ENCODE results near the gene OCEL1.
"Not testable (repeated sequence)": the region's sequence is repeated elsewhere in the genome, so short reads cannot be mapped to it uniquely, and the experiment has no call there.

The OCEL1 gene, protein sequence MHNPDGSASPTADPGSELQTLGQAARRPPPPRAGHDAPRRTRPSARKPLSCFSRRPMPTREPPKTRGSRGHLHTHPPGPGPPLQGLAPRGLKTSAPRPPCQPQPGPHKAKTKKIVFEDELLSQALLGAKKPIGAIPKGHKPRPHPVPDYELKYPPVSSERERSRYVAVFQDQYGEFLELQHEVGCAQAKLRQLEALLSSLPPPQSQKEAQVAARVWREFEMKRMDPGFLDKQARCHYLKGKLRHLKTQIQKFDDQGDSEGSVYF

DNA sequence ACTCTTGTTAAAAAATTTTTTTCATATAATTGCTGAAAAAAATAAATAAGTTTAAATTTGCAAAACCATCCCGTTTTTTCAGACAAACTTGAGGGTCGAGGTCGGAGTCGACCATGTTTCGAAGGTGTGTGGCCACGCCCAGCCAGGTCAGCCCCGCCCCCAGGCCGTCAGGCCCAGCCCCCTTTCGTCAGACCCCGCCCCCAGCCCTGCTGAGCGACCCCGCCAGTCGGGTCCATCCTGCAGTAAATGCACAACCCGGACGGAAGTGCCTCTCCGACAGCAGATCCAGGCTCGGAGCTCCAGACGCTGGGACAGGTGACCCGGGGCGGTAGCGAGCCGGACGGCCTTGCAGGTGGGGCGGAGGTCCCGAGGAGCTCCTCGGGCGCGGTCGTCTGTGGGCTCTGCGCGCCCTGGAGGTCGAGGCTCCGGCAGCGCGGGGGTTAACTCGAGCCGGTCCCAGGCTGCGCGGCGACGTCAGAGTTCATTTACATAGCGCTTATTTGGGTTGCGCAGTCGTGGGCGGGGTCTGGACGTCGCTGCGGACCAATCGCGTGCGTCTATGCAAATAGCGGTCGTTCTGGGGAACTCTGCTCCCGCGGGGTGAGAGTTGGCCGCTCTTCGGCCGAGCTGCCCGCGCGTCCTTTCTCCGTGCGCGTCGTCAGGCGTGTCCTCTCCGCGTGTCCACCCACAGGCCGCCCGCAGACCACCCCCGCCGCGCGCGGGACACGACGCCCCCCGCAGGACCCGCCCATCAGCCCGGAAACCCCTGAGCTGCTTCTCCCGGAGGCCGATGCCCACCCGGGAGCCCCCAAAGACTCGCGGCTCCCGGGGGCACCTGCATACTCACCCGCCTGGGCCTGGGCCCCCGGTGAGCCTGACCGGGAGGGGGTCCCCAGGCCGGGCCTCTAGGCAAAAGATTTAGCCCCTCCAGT is at the start of gene OCEL1:
Gene OCEL1, plus strand, starts transcription at position 225 of the 932 bp plus-strand sequence. Its CDS starts 22 bp downstream, at position 247.
- H3K4me1 Mint-ChIP-seq: peaks cover 9% of the 10 kb centered on the region
- peak; percentile 92 to 97 for DNase-seq (ENCODE audit: low spot score in 2 of 2)
- peak within 1 kb of the TSS; percentile 87 for H3K27ac Mint-ChIP-seq
- H3K4me3 Mint-ChIP-seq: peak within 1 kb of the TSS; percentile 80
- H3K36me3 Mint-ChIP-seq: peaks cover 11% of the 10 kb centered on the region
- H3K9me3 Mint-ChIP-seq: no peaks in the 10 kb centered on the region
- ATAC-seq: peak; percentile 96

DNA sequence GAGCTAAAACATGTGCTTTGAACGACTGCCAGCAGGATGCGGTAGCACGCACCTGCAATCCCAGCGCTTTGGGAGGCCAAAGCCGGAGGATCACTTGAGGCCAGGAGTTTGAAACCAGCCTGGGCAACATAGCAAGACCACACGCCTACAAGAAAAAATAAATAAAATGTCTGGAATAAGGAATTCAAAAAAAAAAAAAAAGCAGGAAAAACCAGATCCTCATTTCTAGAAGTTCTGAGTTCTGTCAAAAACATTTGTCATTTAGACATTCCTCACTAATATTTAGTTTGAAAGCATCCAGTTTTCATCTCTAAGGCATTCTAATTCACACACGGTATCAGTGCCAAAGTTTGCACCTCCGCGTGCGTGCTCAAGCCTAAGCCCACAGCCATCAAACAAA is 47.7 kb upstream of the OCEL1 start:
- H3K4me3 Mint-ChIP-seq: no peak overlapping the region
- no peaks in the 10 kb centered on the region for H3K36me3 Mint-ChIP-seq
- ATAC-seq (no peak), DNase-seq (ENCODE audit: low spot score in 2 of 2) (no peak)
- H3K9me3 Mint-ChIP-seq: no peaks in the 10 kb centered on the region
- H3K27ac Mint-ChIP-seq: no peak overlapping the region
- peaks cover 17% of the 10 kb centered on the region for H3K4me1 Mint-ChIP-seq

DNA sequence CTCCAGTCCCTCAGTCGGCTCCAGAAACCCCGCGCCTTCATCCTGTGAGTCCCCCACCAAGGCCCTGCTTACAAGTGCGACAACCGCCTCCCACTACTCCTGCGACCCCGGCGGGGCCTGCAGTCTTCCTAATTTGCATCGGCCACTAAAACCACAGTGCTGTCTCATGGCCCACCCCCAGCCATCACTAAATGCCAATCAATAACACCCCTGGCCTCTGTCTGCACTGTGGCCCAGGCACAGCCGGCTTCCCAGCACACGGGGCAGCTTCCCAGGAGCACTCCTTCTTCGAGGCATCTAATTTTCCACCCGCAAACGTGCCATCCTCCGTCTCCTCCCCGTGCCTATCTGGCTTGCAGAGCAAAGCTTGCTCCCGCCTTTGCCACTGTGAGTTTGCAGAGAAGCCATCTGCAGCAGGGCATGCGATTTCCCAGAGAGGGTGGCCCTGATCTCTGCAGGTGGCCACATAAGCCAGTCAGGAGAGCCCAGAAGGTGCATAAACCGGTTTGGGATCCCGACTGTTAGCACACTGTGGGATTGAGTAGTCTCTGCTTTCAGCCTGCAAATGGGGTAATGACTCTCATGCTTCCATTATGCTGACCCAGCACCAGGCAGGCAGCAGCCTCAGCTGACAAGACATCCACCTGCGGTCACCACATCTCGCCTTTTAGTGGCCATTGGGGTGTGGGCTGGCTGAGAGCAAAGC is 44.9 kb upstream of the OCEL1 start:
- Mint-ChIP-seq H3K36me3 (no peaks in the 10 kb centered on the region), H3K9me3 (no peaks in the 10 kb centered on the region), H3K4me3 (no peak overlapping the region), H3K27ac (peak overlapping the region; percentile 56), H3K4me1 (peaks cover 28% of the 10 kb centered on the region)
- DNase-seq (ENCODE audit: low spot score in 2 of 2) (no peak), ATAC-seq (no peak)

DNA sequence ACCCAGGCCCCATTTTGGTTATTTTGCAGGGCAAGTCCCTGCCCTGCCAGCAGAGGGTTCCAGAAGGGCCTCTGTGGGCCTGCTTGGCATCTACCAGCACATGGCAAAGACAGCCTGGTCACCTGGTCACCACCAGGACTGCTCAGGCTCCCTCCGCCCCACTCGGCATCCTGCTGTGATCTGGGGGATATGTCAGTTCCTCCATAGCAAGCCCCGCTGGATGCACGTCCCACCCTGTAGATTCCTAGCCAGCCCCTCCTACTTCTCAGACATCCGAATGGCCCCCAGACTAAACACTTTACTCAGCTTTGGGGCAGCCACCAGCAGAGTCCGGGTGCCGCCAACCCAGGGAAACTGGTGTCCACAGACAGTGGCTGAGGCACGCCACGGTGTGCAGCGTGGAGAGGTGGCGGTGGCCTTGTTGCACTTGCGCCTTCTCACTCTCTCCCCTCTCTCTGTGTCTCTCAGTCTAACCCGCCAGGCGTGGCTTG is 42.7 kb upstream of the OCEL1 start:
- Mint-ChIP-seq H3K4me1 (peaks cover 38% of the 10 kb centered on the region), H3K27ac (peak overlapping the region; percentile 98), H3K4me3 (peak overlapping the region; percentile 84), H3K36me3 (no peaks in the 10 kb centered on the region), H3K9me3 (no peaks in the 10 kb centered on the region)
- DNase-seq (ENCODE audit: low spot score in 2 of 2) (peak; percentile 14 to 66), ATAC-seq (peak; percentile 58)

DNA sequence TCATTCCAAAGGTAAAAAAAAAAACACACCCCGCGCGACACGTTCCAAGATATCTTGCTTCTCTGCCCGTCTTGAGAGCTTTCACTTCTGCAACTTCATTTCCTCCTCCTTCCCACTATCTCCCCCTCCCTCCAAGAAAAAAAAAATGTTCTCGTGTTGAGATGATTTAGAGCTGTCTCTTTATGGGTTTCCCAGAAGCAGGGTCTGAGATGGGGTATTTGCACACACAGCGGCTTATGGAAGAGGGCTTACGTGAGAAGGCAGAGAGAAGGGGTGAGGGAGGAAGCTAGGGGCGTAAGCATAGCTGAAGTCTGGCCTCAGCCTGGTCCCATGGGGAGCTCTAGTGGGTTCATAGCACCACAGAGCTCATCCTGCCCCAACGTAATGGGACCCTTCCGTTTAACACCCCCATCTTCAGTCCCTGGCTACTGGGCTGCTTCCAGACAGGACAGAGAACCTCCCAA is 42.1 kb upstream of the OCEL1 start:
- peak; percentile 74 for ATAC-seq
- no peaks in the 10 kb centered on the region for H3K36me3 Mint-ChIP-seq
- H3K9me3 Mint-ChIP-seq: no peaks in the 10 kb centered on the region
- no peak for DNase-seq (ENCODE audit: low spot score in 2 of 2)
- H3K4me1 Mint-ChIP-seq: peaks cover 38% of the 10 kb centered on the region
- peak overlapping the region; percentile 84 for H3K4me3 Mint-ChIP-seq
- H3K27ac Mint-ChIP-seq: peak overlapping the region; percentile 98

DNA sequence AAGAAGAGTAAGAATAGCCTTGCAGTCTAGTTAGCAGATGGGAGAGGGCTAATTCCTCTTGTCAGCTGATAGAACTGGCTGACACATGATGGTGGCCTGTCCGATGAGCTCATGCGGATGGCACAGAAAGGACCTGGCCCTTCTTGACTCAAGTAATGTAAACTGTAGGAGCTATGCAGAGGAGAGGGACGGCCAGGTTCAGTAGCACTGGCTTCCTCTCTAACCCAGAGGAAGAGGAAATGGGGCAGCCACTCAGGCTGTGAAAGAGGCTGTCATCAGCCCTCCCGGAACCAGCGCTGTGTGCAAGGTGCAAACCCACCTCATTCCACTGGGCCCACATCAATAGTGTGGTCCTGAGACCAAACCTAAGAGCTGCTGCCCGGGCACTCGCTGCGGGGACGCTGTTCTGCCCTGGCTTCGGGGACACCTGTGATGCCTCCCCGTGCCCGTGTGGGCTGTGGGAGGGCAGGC is 41.6 kb upstream of the OCEL1 start:
- peaks cover 38% of the 10 kb centered on the region for H3K4me1 Mint-ChIP-seq
- DNase-seq (ENCODE audit: low spot score in 2 of 2) (peak; percentile 30 to 75), ATAC-seq (peak; percentile 90)
- no peaks in the 10 kb centered on the region for H3K36me3 Mint-ChIP-seq
- H3K9me3 Mint-ChIP-seq: no peaks in the 10 kb centered on the region
- peak overlapping the region; percentile 98 for H3K27ac Mint-ChIP-seq
- H3K4me3 Mint-ChIP-seq: peak overlapping the region; percentile 84

DNA sequence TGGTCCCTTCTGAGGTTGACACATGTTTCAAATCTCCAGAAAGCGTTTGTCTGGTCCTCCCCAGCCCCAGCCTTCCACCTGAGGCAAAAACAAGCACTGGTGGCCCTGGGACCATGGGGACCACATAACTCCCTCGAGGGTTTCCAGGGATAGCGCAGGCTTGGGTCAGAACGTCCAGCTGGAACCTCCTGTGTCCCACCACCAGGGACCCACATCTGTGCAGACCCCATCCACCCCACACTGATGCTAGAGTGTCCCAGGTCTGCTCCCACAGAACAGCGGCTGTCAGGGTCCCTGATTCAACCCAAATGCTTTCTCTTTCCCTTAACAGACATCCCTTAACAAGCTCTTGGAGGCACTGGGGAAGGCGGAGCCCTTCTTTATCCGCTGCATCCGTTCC is 40.4 kb upstream of the OCEL1 start:
- DNase-seq (ENCODE audit: low spot score in 2 of 2) (no peak), ATAC-seq (no peak)
- H3K4me3 Mint-ChIP-seq: no peak overlapping the region
- H3K9me3 Mint-ChIP-seq: no peaks in the 10 kb centered on the region
- H3K4me1 Mint-ChIP-seq: peaks cover 38% of the 10 kb centered on the region
- H3K27ac Mint-ChIP-seq: peak overlapping the region; percentile 98
- no peaks in the 10 kb centered on the region for H3K36me3 Mint-ChIP-seq

DNA sequence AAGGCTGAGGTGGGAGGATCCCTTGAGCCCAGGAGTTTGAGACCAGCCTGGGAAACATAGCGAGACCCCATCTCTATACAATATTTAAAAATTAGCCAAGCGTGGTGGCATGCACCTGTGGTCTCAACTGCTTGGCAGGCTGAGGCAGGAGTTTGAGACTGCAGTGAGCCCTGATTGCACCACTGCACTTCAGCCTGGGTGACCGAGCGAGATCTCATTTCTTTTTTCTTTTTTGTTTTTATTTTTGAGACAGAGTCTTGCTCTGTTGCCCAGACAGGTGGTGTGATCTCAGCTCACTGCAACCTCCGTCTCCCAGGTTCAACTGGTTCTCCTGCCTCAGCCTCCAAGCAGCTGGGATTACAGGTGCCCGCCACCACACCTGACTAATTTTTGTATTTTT is 34.3 kb upstream of the OCEL1 start:
- not testable (repeated sequence) for H3K9me3 Mint-ChIP-seq; H3K4me3 Mint-ChIP-seq; H3K4me1 Mint-ChIP-seq; DNase-seq (ENCODE audit: low spot score in 2 of 2); H3K27ac Mint-ChIP-seq; ATAC-seq; H3K36me3 Mint-ChIP-seq

DNA sequence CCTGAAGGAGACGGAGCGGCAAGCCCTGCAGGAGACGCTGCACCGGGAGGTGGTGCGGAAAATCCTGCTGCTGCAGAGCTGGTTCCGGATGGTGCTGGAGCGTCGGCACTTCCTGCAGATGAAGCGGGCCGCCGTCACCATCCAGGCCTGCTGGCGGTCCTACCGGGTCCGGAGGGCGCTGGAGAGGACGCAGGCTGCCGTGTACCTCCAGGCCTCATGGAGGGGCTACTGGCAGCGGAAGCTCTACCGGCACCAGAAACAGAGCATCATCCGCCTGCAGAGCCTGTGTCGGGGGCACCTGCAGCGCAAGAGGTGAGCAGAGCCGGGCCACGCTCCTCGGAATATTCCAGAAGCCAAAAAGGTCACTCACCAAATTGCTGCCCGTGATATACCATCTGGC is 33.3 kb upstream of the OCEL1 start:
- Mint-ChIP-seq H3K4me1 (no peaks in the 10 kb centered on the region), H3K9me3 (no peaks in the 10 kb centered on the region), H3K27ac (no peak overlapping the region), H3K36me3 (no peaks in the 10 kb centered on the region), H3K4me3 (no peak overlapping the region)
- no peak for DNase-seq (ENCODE audit: low spot score in 2 of 2)
- ATAC-seq: no peak

DNA sequence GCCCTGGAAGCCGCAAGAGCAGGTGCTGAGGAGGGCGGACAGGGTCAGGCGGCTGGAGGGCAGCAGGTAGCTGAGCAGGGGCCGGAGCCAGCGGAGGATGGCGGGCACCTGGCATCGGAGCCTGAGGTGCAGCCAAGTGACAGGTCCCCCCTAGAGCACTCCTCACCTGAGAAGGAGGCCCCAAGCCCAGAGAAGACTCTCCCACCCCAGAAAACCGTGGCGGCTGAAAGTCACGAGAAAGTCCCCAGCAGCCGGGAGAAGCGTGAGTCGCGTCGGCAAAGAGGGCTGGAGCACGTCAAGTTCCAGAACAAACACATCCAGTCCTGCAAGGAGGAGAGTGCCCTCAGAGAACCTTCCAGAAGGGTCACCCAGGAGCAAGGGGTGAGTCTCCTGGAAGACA is 31.4 kb upstream of the OCEL1 start:
- ATAC-seq (no peak), DNase-seq (ENCODE audit: low spot score in 2 of 2) (no peak)
- Mint-ChIP-seq H3K9me3 (no peaks in the 10 kb centered on the region), H3K4me1 (no peaks in the 10 kb centered on the region), H3K27ac (no peak overlapping the region), H3K4me3 (no peak overlapping the region), H3K36me3 (no peaks in the 10 kb centered on the region)

DNA sequence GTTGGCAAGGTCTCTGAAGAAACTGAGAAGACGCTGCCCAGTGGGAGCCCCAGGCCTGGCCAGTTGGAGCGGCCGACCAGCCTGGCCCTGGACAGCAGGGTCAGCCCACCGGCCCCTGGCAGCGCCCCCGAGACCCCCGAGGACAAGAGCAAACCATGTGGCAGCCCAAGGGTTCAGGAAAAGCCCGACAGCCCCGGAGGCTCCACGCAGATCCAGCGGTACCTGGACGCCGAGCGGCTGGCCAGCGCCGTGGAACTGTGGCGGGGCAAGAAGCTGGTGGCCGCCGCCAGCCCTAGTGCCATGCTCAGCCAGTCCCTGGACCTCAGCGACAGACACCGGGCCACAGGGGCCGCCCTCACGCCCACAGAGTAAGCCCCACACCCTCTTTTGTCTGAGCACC is 30.9 kb upstream of the OCEL1 start:
- no peaks in the 10 kb centered on the region for H3K36me3 Mint-ChIP-seq
- peak overlapping the region; percentile 56 for H3K27ac Mint-ChIP-seq
- H3K9me3 Mint-ChIP-seq: no peaks in the 10 kb centered on the region
- no peaks in the 10 kb centered on the region for H3K4me1 Mint-ChIP-seq
- DNase-seq (ENCODE audit: low spot score in 2 of 2) (no peak), ATAC-seq (no peak)
- H3K4me3 Mint-ChIP-seq: no peak overlapping the region

DNA sequence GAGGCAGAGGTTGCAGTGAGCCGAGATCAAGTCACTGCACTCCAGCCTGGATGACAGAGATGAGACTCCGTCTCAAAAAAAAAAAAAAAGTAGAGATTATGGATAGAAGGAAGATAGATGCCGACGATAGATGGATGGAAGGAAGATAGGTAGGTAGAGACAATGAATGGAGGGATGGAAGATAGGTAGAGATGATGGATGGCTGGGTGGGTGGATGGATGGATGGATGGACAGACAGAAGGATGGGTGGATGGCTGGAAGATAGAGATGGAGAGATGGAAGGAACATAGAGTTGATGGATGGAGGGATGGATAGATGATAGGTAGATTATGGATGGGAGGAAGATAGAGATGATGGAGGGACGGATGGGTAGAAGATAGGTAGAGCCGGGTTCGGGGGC is 29.4 kb upstream of the OCEL1 start:
- H3K27ac Mint-ChIP-seq: peak overlapping the region; percentile 13
- H3K9me3 Mint-ChIP-seq: no peaks in the 10 kb centered on the region
- H3K4me1 Mint-ChIP-seq: no peaks in the 10 kb centered on the region
- ATAC-seq (no peak), DNase-seq (ENCODE audit: low spot score in 2 of 2) (no peak)
- H3K4me3 Mint-ChIP-seq: no peak overlapping the region
- no peaks in the 10 kb centered on the region for H3K36me3 Mint-ChIP-seq

DNA sequence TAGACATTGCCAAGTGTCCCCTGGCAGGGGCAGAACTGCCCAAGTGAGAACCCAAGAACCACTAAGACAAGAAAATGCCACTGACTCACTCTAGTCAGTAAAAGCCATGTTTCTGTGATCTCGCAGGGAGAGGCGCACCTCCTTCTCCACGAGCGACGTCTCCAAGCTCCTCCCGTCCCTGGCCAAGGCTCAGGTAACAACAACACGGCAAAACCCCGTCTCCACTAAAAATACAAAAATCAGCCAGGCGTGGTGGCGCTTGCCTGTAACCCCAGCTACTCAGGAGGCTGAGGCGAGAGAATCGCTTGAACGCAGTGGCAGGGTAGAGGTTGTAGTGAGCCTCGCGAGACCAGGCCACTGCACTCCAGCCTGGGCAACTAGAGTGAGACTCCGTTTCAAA is 28.4 kb upstream of the OCEL1 start:
- Mint-ChIP-seq H3K9me3 (no peaks in the 10 kb centered on the region), H3K27ac (no peak overlapping the region), H3K4me3 (no peak overlapping the region), H3K4me1 (no peaks in the 10 kb centered on the region), H3K36me3 (no peaks in the 10 kb centered on the region)
- ATAC-seq (no peak), DNase-seq (ENCODE audit: low spot score in 2 of 2) (no peak)

DNA sequence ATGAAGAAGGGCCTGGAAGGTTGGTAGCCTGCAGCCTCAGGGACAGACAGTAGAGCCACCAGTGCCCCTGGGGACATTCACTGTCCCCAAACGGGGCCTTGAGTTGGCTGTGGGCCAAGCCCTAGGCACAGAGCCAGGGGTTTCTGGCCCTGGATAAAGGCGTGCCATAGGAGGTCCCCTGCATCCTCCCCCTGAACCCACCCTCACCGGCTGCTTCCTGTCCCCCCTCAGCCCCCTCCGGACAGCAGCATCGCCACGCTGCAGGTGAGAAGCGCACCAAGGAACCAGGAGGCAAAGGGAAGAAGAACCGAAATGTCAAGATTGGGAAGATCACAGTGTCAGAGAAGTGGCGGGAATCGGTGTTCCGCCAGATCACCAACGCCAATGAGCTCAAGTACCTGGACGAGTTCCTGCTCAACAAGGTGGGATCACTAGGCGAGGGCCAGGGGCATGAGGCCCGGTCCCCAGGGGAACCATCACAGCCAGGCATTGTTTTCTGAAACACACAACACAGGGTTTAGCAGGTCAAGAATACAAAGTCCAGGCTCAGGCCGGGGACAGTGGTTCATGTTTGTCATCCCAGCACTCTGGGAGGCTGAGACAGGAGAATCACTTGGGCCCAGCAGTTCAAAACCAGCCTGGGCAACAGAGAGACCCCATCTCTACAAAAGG is 25.5 kb upstream of the OCEL1 start:
- H3K27ac Mint-ChIP-seq: peak overlapping the region; percentile 59

DNA sequence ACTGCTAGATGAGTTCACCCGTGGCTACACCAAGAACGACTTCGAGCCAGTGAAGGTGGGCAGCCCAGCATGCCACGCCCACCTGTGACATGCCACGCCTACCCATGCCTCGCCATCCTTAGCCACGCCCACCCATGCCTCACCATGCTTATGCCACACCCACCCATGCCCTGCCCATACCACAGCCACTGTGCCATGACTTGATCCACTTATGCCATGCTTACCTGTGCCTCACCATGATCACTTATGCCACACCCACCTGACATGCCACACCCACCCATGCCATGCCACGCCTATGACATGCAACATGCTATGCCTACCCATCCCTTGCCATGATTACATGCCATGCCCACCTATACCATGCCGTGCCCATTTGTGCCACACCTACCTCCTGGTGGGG is 23.8 kb upstream of the OCEL1 start:
- Mint-ChIP-seq H3K36me3 (peaks cover 12% of the 10 kb centered on the region), H3K4me3 (no peak overlapping the region), H3K27ac (peak overlapping the region; percentile 40), H3K4me1 (no peaks in the 10 kb centered on the region), H3K9me3 (no peaks in the 10 kb centered on the region)
- ATAC-seq: peak; percentile 64
- DNase-seq (ENCODE audit: low spot score in 2 of 2): no peak

More for the DNA sequence above, 25.5 kb upstream of the OCEL1 start:
- no peak overlapping the region for H3K4me3 Mint-ChIP-seq
- no peaks in the 10 kb centered on the region for H3K36me3 Mint-ChIP-seq
- DNase-seq (ENCODE audit: low spot score in 2 of 2) (no peak), ATAC-seq (no peak)
- no peaks in the 10 kb centered on the region for H3K4me1 Mint-ChIP-seq
- no peaks in the 10 kb centered on the region for H3K9me3 Mint-ChIP-seq

Data from stimulated activated effector memory CD8-positive, alpha-beta T cell treated with anti-CD3 and anti-CD28 coated beads, Interleukin-12 subunit alpha, Interleukin-12 subunit beta, amount 100 ng/mL, for 72 hours (primary cell).